Measurements from ENCODE around the gene TNFSF12.

TNFSF12 gene

DNA sequence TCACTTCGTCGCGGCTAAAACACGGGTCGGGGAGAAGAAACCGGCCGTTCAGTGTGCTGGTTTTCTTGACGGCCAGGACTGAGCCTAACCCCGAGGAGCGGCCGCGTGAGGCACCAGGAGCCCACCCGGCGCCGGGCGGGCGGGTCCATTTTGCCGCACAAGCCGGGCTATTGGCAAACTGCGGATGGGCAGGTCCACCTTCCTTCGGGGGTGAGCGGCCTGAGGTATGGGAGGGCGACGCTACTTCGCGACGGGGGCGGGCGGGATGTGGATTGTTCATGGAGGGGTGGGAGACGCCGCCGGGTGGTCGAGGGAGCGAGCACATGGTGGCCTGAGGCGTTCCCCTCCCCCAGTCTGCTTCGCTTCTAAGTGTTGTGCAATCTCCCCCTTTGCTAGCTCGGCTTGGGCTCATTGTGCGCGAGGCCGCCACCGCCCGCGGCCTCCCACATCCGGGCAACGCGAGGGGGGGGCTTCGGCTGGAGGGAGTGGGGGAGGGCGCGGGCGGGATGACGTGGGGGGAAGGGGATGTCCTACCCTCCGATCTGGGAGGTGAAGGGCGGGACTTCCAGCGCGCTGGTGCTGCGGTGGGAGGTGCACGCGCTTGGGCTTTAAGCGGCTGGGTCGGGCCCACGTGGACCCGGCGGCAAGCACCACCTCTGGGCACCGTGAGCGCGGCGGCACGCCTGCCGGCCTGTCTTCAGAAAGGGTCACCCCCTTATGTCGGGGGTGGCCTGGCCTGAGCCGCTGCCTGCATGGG is 24.6 kb downstream of the TNFSF12 start:
- peaks cover 78% of the 10 kb centered on the region for H3K36me3 ChIP-seq (replicated peaks)
- H3K27me3 ChIP-seq (replicated peaks) = no peaks in the 10 kb centered on the region
- peak; percentile 80 for DNase-seq
- TF ChIP-seq, protein P1, sequence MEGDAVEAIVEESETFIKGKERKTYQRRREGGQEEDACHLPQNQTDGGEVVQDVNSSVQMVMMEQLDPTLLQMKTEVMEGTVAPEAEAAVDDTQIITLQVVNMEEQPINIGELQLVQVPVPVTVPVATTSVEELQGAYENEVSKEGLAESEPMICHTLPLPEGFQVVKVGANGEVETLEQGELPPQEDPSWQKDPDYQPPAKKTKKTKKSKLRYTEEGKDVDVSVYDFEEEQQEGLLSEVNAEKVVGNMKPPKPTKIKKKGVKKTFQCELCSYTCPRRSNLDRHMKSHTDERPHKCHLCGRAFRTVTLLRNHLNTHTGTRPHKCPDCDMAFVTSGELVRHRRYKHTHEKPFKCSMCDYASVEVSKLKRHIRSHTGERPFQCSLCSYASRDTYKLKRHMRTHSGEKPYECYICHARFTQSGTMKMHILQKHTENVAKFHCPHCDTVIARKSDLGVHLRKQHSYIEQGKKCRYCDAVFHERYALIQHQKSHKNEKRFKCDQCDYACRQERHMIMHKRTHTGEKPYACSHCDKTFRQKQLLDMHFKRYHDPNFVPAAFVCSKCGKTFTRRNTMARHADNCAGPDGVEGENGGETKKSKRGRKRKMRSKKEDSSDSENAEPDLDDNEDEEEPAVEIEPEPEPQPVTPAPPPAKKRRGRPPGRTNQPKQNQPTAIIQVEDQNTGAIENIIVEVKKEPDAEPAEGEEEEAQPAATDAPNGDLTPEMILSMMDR (IDR thresholded peaks at IDR 0.05; ENCODE audit: low read depth, low read length, missing control alignments) = no peak
- in situ Hi-C loops (cut with HindIII; ENCODE audit: low pct_ligation_motif_present, low sequenced_read_pairs) = no loop called here
- peak overlapping the region; percentile 95 for H3K4me3 ChIP-seq (ENCODE audit: low read depth, low read length)
- peak overlapping the region; percentile 91 for H3K27ac ChIP-seq

DNA sequence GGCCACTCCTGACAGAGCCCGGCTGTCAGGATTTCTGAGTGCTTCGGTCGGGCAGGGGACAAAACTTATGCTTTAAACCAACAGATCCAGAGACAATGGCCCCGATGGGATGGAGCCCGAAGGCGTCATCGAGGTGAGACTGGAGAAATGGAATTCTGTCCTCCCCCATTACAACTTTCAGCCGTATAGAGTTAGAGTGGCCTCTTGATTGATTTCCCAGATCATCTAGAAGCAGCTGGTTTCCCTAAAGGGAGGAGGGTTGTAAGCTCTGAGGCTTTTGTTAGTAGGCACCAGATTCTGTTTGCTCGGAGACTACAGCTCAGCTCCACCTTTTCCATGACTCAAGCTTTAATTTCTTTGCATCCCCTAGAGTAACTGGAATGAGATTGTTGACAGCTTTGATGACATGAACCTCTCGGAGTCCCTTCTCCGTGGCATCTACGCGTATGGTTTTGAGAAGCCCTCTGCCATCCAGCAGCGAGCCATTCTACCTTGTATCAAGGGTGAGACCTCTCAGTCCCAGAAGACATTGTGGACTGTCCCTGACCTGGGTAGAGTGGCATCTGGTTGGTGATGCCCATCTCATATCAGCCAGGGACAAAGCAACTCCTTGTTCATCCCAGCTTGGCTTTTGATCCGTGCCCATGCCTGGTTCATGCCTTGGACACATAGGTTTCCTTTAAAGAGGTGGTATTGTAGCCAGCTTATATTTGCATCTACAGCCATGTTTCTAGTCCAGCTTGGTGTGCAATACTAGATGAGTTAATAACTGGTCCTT is 25.5 kb downstream of the TNFSF12 start:
- Histone ChIP-seq H3K27me3 (replicated peaks) (no peaks in the 10 kb centered on the region), H3K27ac (peak overlapping the region; percentile 91), H3K36me3 (replicated peaks) (peaks cover 80% of the 10 kb centered on the region), H3K4me3 (ENCODE audit: low read depth, low read length) (peak overlapping the region; percentile 95)
- in situ Hi-C loops (cut with HindIII; ENCODE audit: low pct_ligation_motif_present, low sequenced_read_pairs) = no loop called here
- no peak for DNase-seq
- TF ChIP-seq, protein P1 (IDR thresholded peaks at IDR 0.05; ENCODE audit: low read depth, low read length, missing control alignments) = no peak

DNA sequence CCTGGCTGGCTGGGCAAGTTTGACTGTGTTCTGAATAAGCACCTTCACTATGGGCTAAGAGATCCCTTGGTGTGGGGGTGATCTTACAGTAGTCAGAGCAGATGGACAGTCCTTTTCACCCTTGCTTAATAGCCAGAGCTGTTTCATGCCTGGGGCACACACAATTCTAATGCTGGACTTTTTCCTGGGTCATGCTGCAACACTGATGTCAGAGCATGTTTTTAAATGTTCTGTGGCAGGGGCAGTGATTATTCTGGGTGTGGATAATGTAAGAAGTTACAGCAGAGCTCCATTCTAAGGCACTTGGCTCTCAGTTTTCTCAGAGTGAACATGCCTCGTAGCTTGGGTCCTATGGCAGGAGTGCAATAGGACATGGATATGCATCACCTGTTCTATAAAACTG is 26.6 kb downstream of the TNFSF12 start:
- H3K27me3 ChIP-seq (replicated peaks) = no peaks in the 10 kb centered on the region
- TF ChIP-seq, protein P1 (IDR thresholded peaks at IDR 0.05; ENCODE audit: low read depth, low read length, missing control alignments) = no peak
- H3K27ac ChIP-seq = no peak overlapping the region
- H3K4me3 ChIP-seq (ENCODE audit: low read depth, low read length) = peak overlapping the region; percentile 95
- in situ Hi-C loops (cut with HindIII; ENCODE audit: low pct_ligation_motif_present, low sequenced_read_pairs) = no loop called here
- no peak for DNase-seq
- H3K36me3 ChIP-seq (replicated peaks) = peaks cover 72% of the 10 kb centered on the region

DNA sequence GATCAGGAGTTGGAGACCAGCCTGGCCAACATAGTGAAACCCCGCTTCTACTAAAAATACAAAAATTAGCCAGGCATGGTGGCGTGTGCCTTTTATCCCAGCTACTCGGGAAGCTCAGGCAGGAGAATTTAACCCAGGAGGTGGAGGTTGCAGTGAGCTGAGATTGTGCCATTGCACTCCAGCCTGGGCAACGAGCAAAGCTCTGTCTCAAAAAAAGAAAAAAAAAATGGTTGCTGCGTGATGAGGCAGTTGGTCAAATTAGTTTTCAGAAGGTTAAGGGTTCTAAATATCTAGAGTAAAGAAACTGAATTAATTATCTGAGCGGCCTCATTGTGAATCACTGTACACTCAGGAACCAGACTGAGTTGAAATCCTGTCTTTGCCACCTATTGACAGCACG is 27.1 kb downstream of the TNFSF12 start:
- no peaks in the 10 kb centered on the region for H3K27me3 ChIP-seq (replicated peaks)
- in situ Hi-C loops (cut with HindIII; ENCODE audit: low pct_ligation_motif_present, low sequenced_read_pairs) = no loop called here
- no peak overlapping the region for H3K27ac ChIP-seq
- peak overlapping the region; percentile 20 for H3K4me3 ChIP-seq (ENCODE audit: low read depth, low read length)
- DNase-seq = no peak
- H3K36me3 ChIP-seq (replicated peaks) = peaks cover 67% of the 10 kb centered on the region
- TF ChIP-seq, protein P1 (IDR thresholded peaks at IDR 0.05; ENCODE audit: low read depth, low read length, missing control alignments) = no peak

DNA sequence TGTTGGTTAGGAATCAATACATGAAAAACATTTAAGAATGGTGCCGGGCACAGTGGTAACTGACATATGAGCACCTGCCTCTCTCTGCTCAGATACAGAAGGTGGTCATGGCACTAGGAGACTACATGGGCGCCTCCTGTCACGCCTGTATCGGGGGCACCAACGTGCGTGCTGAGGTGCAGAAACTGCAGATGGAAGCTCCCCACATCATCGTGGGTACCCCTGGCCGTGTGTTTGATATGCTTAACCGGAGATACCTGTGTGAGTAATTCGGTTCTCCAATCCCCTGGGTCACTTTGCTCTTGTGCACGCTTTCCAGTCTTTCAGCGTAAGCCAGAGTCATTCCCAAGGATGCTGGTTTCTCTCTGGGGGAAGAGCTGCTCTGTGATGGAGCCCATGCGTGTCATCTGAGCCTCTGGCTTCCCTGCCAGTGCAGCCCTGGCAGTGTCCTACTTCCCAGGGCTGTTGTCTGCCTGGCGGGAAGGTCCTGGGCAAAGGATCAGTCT is 27.6 kb downstream of the TNFSF12 start:
- Histone ChIP-seq H3K36me3 (replicated peaks) (peaks cover 62% of the 10 kb centered on the region), H3K27me3 (replicated peaks) (no peaks in the 10 kb centered on the region), H3K27ac (no peak overlapping the region), H3K4me3 (ENCODE audit: low read depth, low read length) (no peak overlapping the region)
- in situ Hi-C loops (cut with HindIII; ENCODE audit: low pct_ligation_motif_present, low sequenced_read_pairs) = no loop called here
- TF ChIP-seq, protein P1 (IDR thresholded peaks at IDR 0.05; ENCODE audit: low read depth, low read length, missing control alignments) = no peak
- no peak for DNase-seq

Measured in brain microvascular endothelial cell (primary cell).